Esophagus squamous epithelium (tissue), 4 donors: Measurements from ENCODE around the gene SGSM2.

Experiments
- POLR2A ChIP-seq, 4 donors: fragments of 450-650 bp; IDR thresholded peaks; one replicate each; pipeline ENCODE4 v1.6.1; 2017; ENCODE audit warnings: antibody characterized with exemption in 4 of 4, mild to moderate bottlenecking in 4 of 4, moderate library complexity in 3 of 4
- TF ChIP-seq, protein P1 (sequence below), 6 experiments: fragments of 450-650 bp in 4 of 6; fragments of 200-600 bp in 2 of 6; sonication (generic) in 2 of 6; IDR thresholded peaks; one replicate each; pipeline ENCODE4 v1.5.1; 2016 to 2019; ENCODE audit warnings: antibody characterized with exemption in 6 of 6, mild to moderate bottlenecking in 4 of 6, moderate library complexity in 4 of 6

DNA sequence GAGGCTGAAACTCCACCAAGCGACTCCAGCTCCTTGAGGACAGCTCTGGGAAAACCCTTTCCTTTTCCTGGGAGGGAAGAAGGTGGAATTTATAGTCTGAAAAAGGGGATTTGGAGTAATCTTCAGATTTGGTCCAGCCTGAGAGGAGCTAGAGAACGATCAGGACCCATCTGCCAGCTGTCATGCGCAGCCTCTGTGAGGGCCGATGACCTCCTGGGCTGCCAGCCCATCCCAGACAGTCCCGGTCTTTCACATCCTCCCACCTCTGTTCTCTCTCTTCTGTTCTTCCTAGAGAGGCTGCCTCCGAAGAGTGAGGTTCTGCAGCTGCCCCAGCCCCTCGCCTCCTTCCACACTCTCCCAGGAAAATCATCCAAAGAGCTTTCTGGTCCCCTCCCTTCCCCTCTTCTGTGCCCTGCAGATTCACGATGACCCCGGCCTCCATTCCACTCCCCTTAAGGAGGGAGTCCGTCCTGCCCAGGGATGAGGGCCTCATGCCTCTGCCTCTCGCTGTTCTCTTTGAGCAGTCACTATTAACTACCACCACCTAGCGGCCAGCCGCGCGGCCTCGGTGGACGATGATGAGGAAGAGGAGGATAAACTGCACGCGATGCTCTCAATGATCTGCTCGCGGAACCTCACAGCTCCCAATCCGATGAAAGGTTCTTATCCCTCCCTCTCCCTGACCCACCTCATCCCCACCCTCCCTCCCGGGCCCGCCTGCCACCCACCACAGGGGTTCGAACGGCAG is 29.6 kb downstream of the SGSM2 start:
- TF ChIP-seq, protein P1, sequence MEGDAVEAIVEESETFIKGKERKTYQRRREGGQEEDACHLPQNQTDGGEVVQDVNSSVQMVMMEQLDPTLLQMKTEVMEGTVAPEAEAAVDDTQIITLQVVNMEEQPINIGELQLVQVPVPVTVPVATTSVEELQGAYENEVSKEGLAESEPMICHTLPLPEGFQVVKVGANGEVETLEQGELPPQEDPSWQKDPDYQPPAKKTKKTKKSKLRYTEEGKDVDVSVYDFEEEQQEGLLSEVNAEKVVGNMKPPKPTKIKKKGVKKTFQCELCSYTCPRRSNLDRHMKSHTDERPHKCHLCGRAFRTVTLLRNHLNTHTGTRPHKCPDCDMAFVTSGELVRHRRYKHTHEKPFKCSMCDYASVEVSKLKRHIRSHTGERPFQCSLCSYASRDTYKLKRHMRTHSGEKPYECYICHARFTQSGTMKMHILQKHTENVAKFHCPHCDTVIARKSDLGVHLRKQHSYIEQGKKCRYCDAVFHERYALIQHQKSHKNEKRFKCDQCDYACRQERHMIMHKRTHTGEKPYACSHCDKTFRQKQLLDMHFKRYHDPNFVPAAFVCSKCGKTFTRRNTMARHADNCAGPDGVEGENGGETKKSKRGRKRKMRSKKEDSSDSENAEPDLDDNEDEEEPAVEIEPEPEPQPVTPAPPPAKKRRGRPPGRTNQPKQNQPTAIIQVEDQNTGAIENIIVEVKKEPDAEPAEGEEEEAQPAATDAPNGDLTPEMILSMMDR (IDR thresholded peaks at IDR 0.05): no peak
- no peak for TF ChIP-seq POLR2A (IDR thresholded peaks at IDR 0.05)
